ENCODE measurements around the gene VAV2. TPM values are rescaled to one million over a fixed set of nuclear protein-coding genes. Genes with fewer than 3 reads are reported as not detected.

Gene VAV2
- total and polyA plus RNA-seq, 2 of the 4 experiments (the other 2 are of a cell fraction) = 10.8 to 13.4 TPM

DNA sequence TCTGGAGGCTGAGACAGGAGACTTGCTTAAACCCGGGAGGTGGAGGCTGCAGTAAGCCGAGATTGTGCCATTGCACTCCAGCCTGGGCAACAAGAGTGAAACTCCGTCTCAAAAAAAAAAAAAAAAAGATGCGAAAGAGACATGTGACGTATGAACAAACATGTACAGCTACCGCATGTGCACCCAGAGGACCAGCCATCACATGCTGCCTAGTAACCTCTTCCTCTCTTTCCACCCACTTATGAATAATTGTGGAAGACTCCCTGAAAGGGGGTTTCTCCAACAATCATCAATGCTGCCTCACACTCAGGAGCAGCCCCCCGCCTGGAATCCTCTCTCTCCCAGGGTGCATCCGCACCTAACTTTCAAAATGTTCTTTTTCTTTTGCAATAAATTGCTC lies 256.2 kb downstream of the VAV2 start:
- H3K9ac ChIP-seq (ENCODE audit: low read depth, low read length) = no peak overlapping the region
- H2AFZ ChIP-seq (replicated peaks; ENCODE audit: low read length, poor library complexity) = no peak overlapping the region
- H2BK20ac ChIP-seq (ENCODE audit: low read depth, low read length) = no peak overlapping the region
- peaks cover 5% of the 10 kb centered on the region; the same call in 1 of the 2 replicates for H3K4me1 ChIP-seq (ENCODE audit: control insufficient read depth, insufficient read depth, low read length)
- no peak overlapping the region for H3K14ac ChIP-seq (replicated peaks; ENCODE audit: low read depth, low read length)
- H3K18ac ChIP-seq (ENCODE audit: low read depth, low read length) = no peak overlapping the region
- H3K4ac ChIP-seq (ENCODE audit: low read depth, low read length) = no peak overlapping the region
- H3K79me1 ChIP-seq (ENCODE audit: low read depth in 1 of 2, low read length in 2 of 2) = no peaks in the 10 kb centered on the region
- H3K23ac ChIP-seq (ENCODE audit: low read depth, low read length) = no peak overlapping the region
- H2BK15ac ChIP-seq (ENCODE audit: low read depth, low read length) = no peak overlapping the region
- ChIA-PET POLR2A (ENCODE audit: unreplicated experiment) (no interaction called here), CTCF (no interaction called here)
- H3K4me2 ChIP-seq (ENCODE audit: low read depth, low read length) = no peak overlapping the region
- intact Hi-C loops (cut with micrococcal nuclease) = no loop called here
- no peaks in the 10 kb centered on the region for H3K9me3 ChIP-seq (ENCODE audit: control insufficient read depth, insufficient read depth, low read length)
- no peak overlapping the region for H2BK120ac ChIP-seq (ENCODE audit: low read depth, low read length)
- peaks cover 2% of the 10 kb centered on the region; the same call in 1 of the 2 replicates for H3K27me3 ChIP-seq (ENCODE audit: control insufficient read depth, insufficient read depth, low read length)
- no peak overlapping the region for H2AK5ac ChIP-seq (ENCODE audit: low read depth, low read length)
- no peak overlapping the region for H4K91ac ChIP-seq (ENCODE audit: insufficient read depth, low read depth, low read length)
- no peaks in the 10 kb centered on the region for H3K36me3 ChIP-seq (ENCODE audit: control insufficient read depth, insufficient read depth, low read length)
- no CpG with 5 or more reads among the region's 8 CpGs for WGBS, 2 experiments (ENCODE audit: extremely low coverage in 2 of 2, insufficient read length in 1 of 2)
- ATAC-seq (ENCODE audit: low read depth) = no peak
- no peak overlapping the region for H2AK9ac ChIP-seq (replicated peaks; ENCODE audit: low read depth, low read length, poor library complexity)
- H4K8ac ChIP-seq (ENCODE audit: low read depth in 2 of 2, low read length in 2 of 2) = no peak overlapping the region
- H3K27ac ChIP-seq (ENCODE audit: insufficient read depth, low read length) = no peak overlapping the region
- no peak overlapping the region for H3K56ac ChIP-seq (ENCODE audit: extremely low read depth, insufficient read depth, low read length)
- DNase-seq = no peak
- in situ Hi-C loops (cut with MboI; ENCODE audit: low sequenced_read_pairs) = loop anchor here (10.0 kb wide), 1 partner anchor 201 kb away; the partner anchor contains the start of gene ADAMTSL2
- H4K5ac ChIP-seq (ENCODE audit: low read depth, low read length) = no peak overlapping the region
- no TSS peak for BruUV-seq (replicated peaks)
- no peak overlapping the region for H3K4me3 ChIP-seq (ENCODE audit: insufficient read depth, low read depth, low read length)
- dilution Hi-C loops (cut with HindIII; ENCODE audit: low sequenced_read_pairs, unreplicated experiment) = no loop called here
- H4K20me1 ChIP-seq (ENCODE audit: insufficient read depth, low read length) = no peaks in the 10 kb centered on the region
- no peak overlapping the region for H2BK5ac ChIP-seq (ENCODE audit: low read depth, low read length, poor library complexity, severe bottlenecking)
- TF ChIP-seq NFE2L2 (IDR thresholded peaks at IDR 0.05; ENCODE audit: low read depth, low read length) = no peak
- TF ChIP-seq, protein P1, sequence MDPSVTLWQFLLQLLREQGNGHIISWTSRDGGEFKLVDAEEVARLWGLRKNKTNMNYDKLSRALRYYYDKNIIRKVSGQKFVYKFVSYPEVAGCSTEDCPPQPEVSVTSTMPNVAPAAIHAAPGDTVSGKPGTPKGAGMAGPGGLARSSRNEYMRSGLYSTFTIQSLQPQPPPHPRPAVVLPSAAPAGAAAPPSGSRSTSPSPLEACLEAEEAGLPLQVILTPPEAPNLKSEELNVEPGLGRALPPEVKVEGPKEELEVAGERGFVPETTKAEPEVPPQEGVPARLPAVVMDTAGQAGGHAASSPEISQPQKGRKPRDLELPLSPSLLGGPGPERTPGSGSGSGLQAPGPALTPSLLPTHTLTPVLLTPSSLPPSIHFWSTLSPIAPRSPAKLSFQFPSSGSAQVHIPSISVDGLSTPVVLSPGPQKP (IDR thresholded peaks at IDR 0.05; ENCODE audit: borderline replicate concordance, low read depth, low read length) = no peak
- no peak for TF ChIP-seq RAD21 (IDR thresholded peaks at IDR 0.05; ENCODE audit: low read length)
- TF ChIP-seq MXI1 (IDR thresholded peaks at IDR 0.05; ENCODE audit: borderline replicate concordance, low read depth, low read length) = no peak
- TF ChIP-seq CEBPB (IDR thresholded peaks at IDR 0.05; ENCODE audit: low read depth, low read length) = no peak
- no peak for TF ChIP-seq POLR2A (IDR thresholded peaks at IDR 0.05; ENCODE audit: low read depth, low read length)
- no peak for TF ChIP-seq BHLHE40 (IDR thresholded peaks at IDR 0.05; ENCODE audit: low read depth, low read length)
- no peak for TF ChIP-seq CHD1 (IDR thresholded peaks at IDR 0.05; ENCODE audit: low read depth, low read length)
- TF ChIP-seq MAZ (IDR thresholded peaks at IDR 0.05; ENCODE audit: borderline replicate concordance, low read depth, low read length) = no peak
- TF ChIP-seq, protein P2, sequence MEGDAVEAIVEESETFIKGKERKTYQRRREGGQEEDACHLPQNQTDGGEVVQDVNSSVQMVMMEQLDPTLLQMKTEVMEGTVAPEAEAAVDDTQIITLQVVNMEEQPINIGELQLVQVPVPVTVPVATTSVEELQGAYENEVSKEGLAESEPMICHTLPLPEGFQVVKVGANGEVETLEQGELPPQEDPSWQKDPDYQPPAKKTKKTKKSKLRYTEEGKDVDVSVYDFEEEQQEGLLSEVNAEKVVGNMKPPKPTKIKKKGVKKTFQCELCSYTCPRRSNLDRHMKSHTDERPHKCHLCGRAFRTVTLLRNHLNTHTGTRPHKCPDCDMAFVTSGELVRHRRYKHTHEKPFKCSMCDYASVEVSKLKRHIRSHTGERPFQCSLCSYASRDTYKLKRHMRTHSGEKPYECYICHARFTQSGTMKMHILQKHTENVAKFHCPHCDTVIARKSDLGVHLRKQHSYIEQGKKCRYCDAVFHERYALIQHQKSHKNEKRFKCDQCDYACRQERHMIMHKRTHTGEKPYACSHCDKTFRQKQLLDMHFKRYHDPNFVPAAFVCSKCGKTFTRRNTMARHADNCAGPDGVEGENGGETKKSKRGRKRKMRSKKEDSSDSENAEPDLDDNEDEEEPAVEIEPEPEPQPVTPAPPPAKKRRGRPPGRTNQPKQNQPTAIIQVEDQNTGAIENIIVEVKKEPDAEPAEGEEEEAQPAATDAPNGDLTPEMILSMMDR (conservative IDR thresholded peaks at IDR 0.05; ENCODE audit: low read depth, low read length) = no peak
- TF ChIP-seq, protein P3, sequence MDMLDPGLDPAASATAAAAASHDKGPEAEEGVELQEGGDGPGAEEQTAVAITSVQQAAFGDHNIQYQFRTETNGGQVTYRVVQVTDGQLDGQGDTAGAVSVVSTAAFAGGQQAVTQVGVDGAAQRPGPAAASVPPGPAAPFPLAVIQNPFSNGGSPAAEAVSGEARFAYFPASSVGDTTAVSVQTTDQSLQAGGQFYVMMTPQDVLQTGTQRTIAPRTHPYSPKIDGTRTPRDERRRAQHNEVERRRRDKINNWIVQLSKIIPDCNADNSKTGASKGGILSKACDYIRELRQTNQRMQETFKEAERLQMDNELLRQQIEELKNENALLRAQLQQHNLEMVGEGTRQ (IDR thresholded peaks at IDR 0.05; ENCODE audit: low read depth, low read length) = no peak
- no peaks in the 10 kb centered on the region for H3K9me1 ChIP-seq (ENCODE audit: insufficient read depth, low read length)
